Measurements from ENCODE around the gene UBA6.

GRCh38 chr4:67624939-67625338 lies 76.0 kb downstream of the UBA6 start:
- TF ChIP-seq EZH2 (IDR thresholded peaks at IDR 0.05; ENCODE audit: insufficient read depth, poor library complexity, severe bottlenecking) (no peak), EZH2phosphoT487 (IDR thresholded peaks at IDR 0.05; ENCODE audit: insufficient read depth, low read depth) (no peak)
